ENCODE results near the gene DMD. TPM values are rescaled to one million over a fixed set of nuclear protein-coding genes. Genes with fewer than 3 reads are reported as not detected.

Gene DMD
- polyA plus RNA-seq, 3 donors = 0.23 TPM; not detected in 2

DNA sequence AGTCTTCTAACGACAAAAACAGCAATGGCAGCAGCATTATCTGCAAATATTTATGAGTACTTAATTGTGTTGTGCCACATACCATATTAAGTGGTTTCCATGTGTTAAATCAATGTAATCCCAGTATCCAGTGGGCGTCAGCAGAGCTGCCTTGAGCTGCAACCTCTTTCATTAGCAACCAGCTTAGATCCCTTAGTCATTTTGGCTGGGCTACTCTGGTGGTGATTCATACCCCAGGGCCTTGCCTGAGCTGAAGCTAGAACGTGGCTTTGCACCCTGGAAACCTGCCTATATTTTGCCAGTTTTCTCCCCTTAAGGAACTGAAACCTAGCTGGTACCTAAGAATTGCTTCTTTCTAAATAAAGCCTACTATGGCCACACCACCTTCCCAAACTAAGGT is 1665.2 kb downstream of the DMD start:
- Histone ChIP-seq H3K4me3 (replicated peaks in 1 of 3; ENCODE audit: low read depth in 2 of 3, low read length in 3 of 3) (no peak overlapping the region), H3K79me2 (ENCODE audit: insufficient read depth, low read length) (no peaks in the 10 kb centered on the region), H3K4me1 (ENCODE audit: control insufficient read depth in 1 of 2, insufficient read depth in 2 of 2, low read length in 2 of 2) (no peaks in the 10 kb centered on the region), H3K27me3 (ENCODE audit: control insufficient read depth in 2 of 2, insufficient read depth in 2 of 2, low read length in 2 of 2) (no peaks in the 10 kb centered on the region), H3K4me2 (replicated peaks; ENCODE audit: extremely low read depth, low read length, poor library complexity, severe bottlenecking) (no peak overlapping the region), H3K9me3 (replicated peaks in 1 of 2; ENCODE audit: control insufficient read depth in 1 of 2, insufficient read depth in 1 of 2, low read length in 2 of 2) (peaks cover 0 to 6% of the 10 kb centered on the region in 2 donors), H3K9ac (ENCODE audit: insufficient read depth, low read length, poor library complexity, severe bottlenecking) (no peak overlapping the region), H2AFZ (ENCODE audit: insufficient read depth, low read depth, low read length, poor library complexity, severe bottlenecking) (no peak overlapping the region), H3K27ac (ENCODE audit: low read depth in 1 of 2, low read length in 2 of 2) (no peak overlapping the region), H3K36me3 (replicated peaks in 1 of 2; ENCODE audit: control insufficient read depth in 1 of 2, insufficient read depth in 2 of 2, low read length in 2 of 2) (no peaks in the 10 kb centered on the region), H4K20me1 (ENCODE audit: insufficient read depth, low read length) (no peaks in the 10 kb centered on the region)
- Mint-ChIP-seq H3K27ac (peak overlapping the region in 1 of 7 donors; percentile 31), H3K27me3 (ENCODE audit: low read depth in 3 of 3) (no peaks in the 10 kb centered on the region), H3K9me3 (peaks cover 0 to 7% (median 1%) of the 10 kb centered on the region in 7 donors), H3K4me1 (no peaks in the 10 kb centered on the region), H3K36me3 (no peaks in the 10 kb centered on the region), H3K4me3 (no peak overlapping the region)
- no peak for DNase-seq
- intact Hi-C loops (cut with micrococcal nuclease) = no loop called here
- TF ChIP-seq, protein P1, sequence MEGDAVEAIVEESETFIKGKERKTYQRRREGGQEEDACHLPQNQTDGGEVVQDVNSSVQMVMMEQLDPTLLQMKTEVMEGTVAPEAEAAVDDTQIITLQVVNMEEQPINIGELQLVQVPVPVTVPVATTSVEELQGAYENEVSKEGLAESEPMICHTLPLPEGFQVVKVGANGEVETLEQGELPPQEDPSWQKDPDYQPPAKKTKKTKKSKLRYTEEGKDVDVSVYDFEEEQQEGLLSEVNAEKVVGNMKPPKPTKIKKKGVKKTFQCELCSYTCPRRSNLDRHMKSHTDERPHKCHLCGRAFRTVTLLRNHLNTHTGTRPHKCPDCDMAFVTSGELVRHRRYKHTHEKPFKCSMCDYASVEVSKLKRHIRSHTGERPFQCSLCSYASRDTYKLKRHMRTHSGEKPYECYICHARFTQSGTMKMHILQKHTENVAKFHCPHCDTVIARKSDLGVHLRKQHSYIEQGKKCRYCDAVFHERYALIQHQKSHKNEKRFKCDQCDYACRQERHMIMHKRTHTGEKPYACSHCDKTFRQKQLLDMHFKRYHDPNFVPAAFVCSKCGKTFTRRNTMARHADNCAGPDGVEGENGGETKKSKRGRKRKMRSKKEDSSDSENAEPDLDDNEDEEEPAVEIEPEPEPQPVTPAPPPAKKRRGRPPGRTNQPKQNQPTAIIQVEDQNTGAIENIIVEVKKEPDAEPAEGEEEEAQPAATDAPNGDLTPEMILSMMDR (IDR thresholded peaks at IDR 0.05) = no peak
- WGBS (ENCODE audit: insufficient coverage) = 67% methylated on average over 1 of the region's 3 CpGs

DNA sequence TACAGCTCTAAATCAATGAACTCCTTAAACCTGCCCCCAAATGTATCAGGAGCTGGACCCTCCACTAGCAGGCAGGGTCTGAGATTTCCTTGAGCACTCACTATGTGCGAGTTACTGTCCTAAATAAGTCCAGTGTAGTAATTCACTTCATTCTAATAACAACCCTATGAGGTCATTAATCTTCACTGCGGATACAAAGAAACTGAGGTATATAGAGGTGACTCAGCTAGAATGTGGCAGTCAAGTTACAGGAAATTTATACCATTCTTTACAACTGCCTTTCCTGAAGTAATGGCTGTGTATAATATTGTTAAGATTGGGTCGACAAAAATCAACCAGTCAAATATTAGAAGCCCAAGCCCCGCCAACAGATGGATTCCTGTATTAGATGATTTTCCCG is 1665.6 kb downstream of the DMD start:
- no peak overlapping the region for H3K9ac ChIP-seq (ENCODE audit: insufficient read depth, low read length, poor library complexity, severe bottlenecking)
- H3K27me3 ChIP-seq (ENCODE audit: control insufficient read depth in 2 of 2, insufficient read depth in 2 of 2, low read length in 2 of 2) = no peaks in the 10 kb centered on the region
- no peaks in the 10 kb centered on the region for H3K4me1 ChIP-seq (ENCODE audit: control insufficient read depth in 1 of 2, insufficient read depth in 2 of 2, low read length in 2 of 2)
- no peaks in the 10 kb centered on the region for H3K79me2 ChIP-seq (ENCODE audit: insufficient read depth, low read length)
- peaks cover 0 to 6% of the 10 kb centered on the region in 2 donors for H3K9me3 ChIP-seq (replicated peaks in 1 of 2; ENCODE audit: control insufficient read depth in 1 of 2, insufficient read depth in 1 of 2, low read length in 2 of 2)
- H3K27me3 Mint-ChIP-seq (ENCODE audit: low read depth in 3 of 3) = no peaks in the 10 kb centered on the region
- no peaks in the 10 kb centered on the region for H3K36me3 ChIP-seq (replicated peaks in 1 of 2; ENCODE audit: control insufficient read depth in 1 of 2, insufficient read depth in 2 of 2, low read length in 2 of 2)
- TF ChIP-seq, protein P1 (IDR thresholded peaks at IDR 0.05) = no peak
- no peak for DNase-seq
- no peak overlapping the region for H3K27ac ChIP-seq (ENCODE audit: low read depth in 1 of 2, low read length in 2 of 2)
- no peak overlapping the region for H2AFZ ChIP-seq (ENCODE audit: insufficient read depth, low read depth, low read length, poor library complexity, severe bottlenecking)
- WGBS (ENCODE audit: insufficient coverage) = no CpG with 5 or more reads among the region's 5 CpGs
- no peaks in the 10 kb centered on the region for H4K20me1 ChIP-seq (ENCODE audit: insufficient read depth, low read length)
- no peak overlapping the region for H3K27ac Mint-ChIP-seq
- H3K4me3 Mint-ChIP-seq = no peak overlapping the region
- H3K4me1 Mint-ChIP-seq = no peaks in the 10 kb centered on the region
- no peaks in the 10 kb centered on the region for H3K36me3 Mint-ChIP-seq
- H3K4me3 ChIP-seq (replicated peaks in 1 of 3; ENCODE audit: low read depth in 2 of 3, low read length in 3 of 3) = no peak overlapping the region
- no peak overlapping the region for H3K4me2 ChIP-seq (replicated peaks; ENCODE audit: extremely low read depth, low read length, poor library complexity, severe bottlenecking)
- intact Hi-C loops (cut with micrococcal nuclease) = no loop called here
- H3K9me3 Mint-ChIP-seq = peaks cover 0 to 7% (median 1%) of the 10 kb centered on the region in 7 donors

Data from CD14-positive monocyte (primary cell).